Hepatocyte (in vitro differentiated cells): ENCODE data around the gene USP11. TPM values are rescaled to one million over a fixed set of nuclear protein-coding genes. Genes with fewer than 3 reads are reported as not detected.

Experiments used
- DNase-seq: peaks from one replicate; pipeline ENCODE4 v3.0.0-alpha.2; 2016; ENCODE audit warnings: low spot score
- H2AFZ ChIP-seq: fragments of 200-600 bp; sonication (generic); 2 replicates; pipeline ENCODE4 v1.6.0; 2016; ENCODE audit warnings: antibody characterized with exemption, mild to moderate bottlenecking
- H3K27ac ChIP-seq: fragments of 200-600 bp; sonication (generic); 2 replicates; pipeline ENCODE4 v1.5.1; 2016; ENCODE audit warnings: mild to moderate bottlenecking
- H3K27me3 ChIP-seq: fragments of 200-600 bp; sonication (generic); 2 replicates; pipeline ENCODE4 v1.6.1; 2016
- H3K36me3 ChIP-seq: fragments of 200-600 bp; sonication (generic); replicated peaks from 2 replicates; pipeline ENCODE4 v1.5.1; 2016; ENCODE audit warnings: low read depth; ENCODE audit not compliant: insufficient read depth
- H3K4me1 ChIP-seq: fragments of 200-600 bp; sonication (generic); 2 replicates; pipeline ENCODE4 v1.5.1; 2016; ENCODE audit warnings: mild to moderate bottlenecking, moderate library complexity; ENCODE audit not compliant: insufficient read depth
- H3K4me2 ChIP-seq: fragments of 200-600 bp; sonication (generic); 2 replicates; pipeline ENCODE4 v1.6.0; 2016
- H3K4me3 ChIP-seq: fragments of 200-600 bp; sonication (generic); 2 replicates; pipeline ENCODE4 v1.5.1; 2016; ENCODE audit warnings: mild to moderate bottlenecking
- H3K79me2 ChIP-seq: fragments of 200-600 bp; sonication (generic); 2 replicates; pipeline ENCODE4 v1.6.0; 2017; ENCODE audit warnings: mild to moderate bottlenecking
- H3K9me2 ChIP-seq: fragments of 200-600 bp; sonication (generic); replicated peaks from 2 replicates; pipeline ENCODE4 v1.6.0; 2017; ENCODE audit warnings: mild to moderate bottlenecking; ENCODE audit not compliant: insufficient read depth
- H3K9me3 ChIP-seq: fragments of 200-600 bp; sonication (generic); 2 replicates; pipeline ENCODE4 v1.5.1; 2016; ENCODE audit warnings: low read depth, mild to moderate bottlenecking
- H4K20me1 ChIP-seq: fragments of 200-600 bp; sonication (generic); 2 replicates; pipeline ENCODE4 v1.6.0; 2016; ENCODE audit warnings: mild to moderate bottlenecking; ENCODE audit not compliant: insufficient read depth, poor library complexity, severe bottlenecking
- CTCF ChIP-seq: fragments of 200-600 bp; sonication (generic); IDR thresholded peaks from 2 replicates; pipeline ENCODE4 v1.5.1; 2016; ENCODE audit warnings: antibody characterized with exemption, mild to moderate bottlenecking; ENCODE audit not compliant: poor library complexity
- EZH2 ChIP-seq: fragments of 200-600 bp; sonication (generic); IDR thresholded peaks from 2 replicates; pipeline ENCODE4 v1.6.1; 2016; ENCODE audit warnings: antibody characterized with exemption, mild to moderate bottlenecking, borderline replicate concordance
- EZH2phosphoT487 ChIP-seq: fragments of 200-600 bp; sonication (generic); IDR thresholded peaks from one replicate; pipeline ENCODE4 v1.6.1; 2018; ENCODE audit warnings: antibody characterized with exemption, mild to moderate bottlenecking, low read depth, moderate library complexity; ENCODE audit not compliant: unreplicated experiment, severe bottlenecking
- WGBS: methylation state at CpG from one replicate; pipeline ENCODE4 v1.1.6; 2016; ENCODE audit warnings: low lambda C conversion rate; ENCODE audit errors: missing lambda C conversion rate; 5-methylcytosine and 5-hydroxymethylcytosine counted together
- polyA plus RNA-seq: library from polyadenylated mRNA; unstranded; fragments of >200 nt; fragmentation: Nextera tagmentation; extraction: Ambion mirVana; gene quantifications from 2 replicates; pipeline ENCODE4 v1.2.1, GENCODE V29; 2016
- total RNA-seq: library from RNA; depleted of rRNA; stranded (reverse); fragments of >200 nt; gene quantifications from 2 replicates; pipeline ENCODE4 v1.2.3, GENCODE V29; 2014

The USP11 gene
- total and polyA plus RNA-seq, 2 experiments from 2014 or later: 89.2 to 199 TPM

- DNase-seq: no peak
- Histone ChIP-seq H3K4me1 (no peaks in the 10 kb centered on the region), H3K9me3 (no peaks in the 10 kb centered on the region), H3K79me2 (peaks cover 13% of the 10 kb centered on the region), H3K4me2 (no peak overlapping the region), H3K9me2 (no peaks in the 10 kb centered on the region), H3K36me3 (no peaks in the 10 kb centered on the region), H3K27me3 (no peaks in the 10 kb centered on the region), H3K4me3 (no peak overlapping the region), H3K27ac (no peak overlapping the region), H4K20me1 (no peaks in the 10 kb centered on the region), H2AFZ (no peak overlapping the region)
- TF ChIP-seq EZH2 (no peak), CTCF (no peak)
- WGBS: 98% methylated on average over 14 of the region's 14 CpGs
These were observed 10.5 kb downstream of the USP11 start for GRCh38 chrX:47243351-47243750.

- Histone ChIP-seq H2AFZ (no peak overlapping the region), H3K9me2 (no peaks in the 10 kb centered on the region), H3K4me3 (no peak overlapping the region), H4K20me1 (no peaks in the 10 kb centered on the region), H3K79me2 (peaks cover under 1% of the 10 kb centered on the region), H3K27me3 (no peaks in the 10 kb centered on the region), H3K36me3 (no peaks in the 10 kb centered on the region), H3K4me1 (no peaks in the 10 kb centered on the region), H3K9me3 (no peaks in the 10 kb centered on the region), H3K27ac (no peak overlapping the region), H3K4me2 (no peak overlapping the region)
- DNase-seq: no peak
- TF ChIP-seq CTCF (no peak), EZH2phosphoT487 (no peak), EZH2 (no peak)
- 96% methylated on average over 16 of the region's 16 CpGs for WGBS
These were observed 11.9 kb downstream of the USP11 start for GRCh38 chrX:47244676-47245075.

GRCh38 chrX:47245156-47245555 is 12.3 kb downstream of the USP11 start:
- Histone ChIP-seq H3K4me1 (no peaks in the 10 kb centered on the region), H3K36me3 (no peaks in the 10 kb centered on the region)

More at GRCh38 chrX:47245156-47245555, 12.3 kb downstream of the USP11 start:
- Histone ChIP-seq H3K9me3 (no peaks in the 10 kb centered on the region), H3K4me3 (no peak overlapping the region), H3K27ac (no peak overlapping the region), H3K79me2 (no peaks in the 10 kb centered on the region), H3K27me3 (no peaks in the 10 kb centered on the region), H3K9me2 (no peaks in the 10 kb centered on the region), H2AFZ (no peak overlapping the region), H3K4me2 (no peak overlapping the region), H4K20me1 (no peaks in the 10 kb centered on the region)
- TF ChIP-seq CTCF (no peak), EZH2 (no peak), EZH2phosphoT487 (no peak)
- DNase-seq: no peak
- WGBS: 96% methylated on average over 10 of the region's 10 CpGs
